ENCODE measurements around the gene SHF. TPM values are rescaled to one million over a fixed set of nuclear protein-coding genes. Genes with fewer than 3 reads are reported as not detected.

The SHF gene
- total RNA-seq, 1 experiment from 2014 or later, result 7.3 TPM

- H3K27ac Mint-ChIP-seq (ENCODE audit: unreplicated experiment), result no peak overlapping the region
- TF ChIP-seq, protein P1, sequence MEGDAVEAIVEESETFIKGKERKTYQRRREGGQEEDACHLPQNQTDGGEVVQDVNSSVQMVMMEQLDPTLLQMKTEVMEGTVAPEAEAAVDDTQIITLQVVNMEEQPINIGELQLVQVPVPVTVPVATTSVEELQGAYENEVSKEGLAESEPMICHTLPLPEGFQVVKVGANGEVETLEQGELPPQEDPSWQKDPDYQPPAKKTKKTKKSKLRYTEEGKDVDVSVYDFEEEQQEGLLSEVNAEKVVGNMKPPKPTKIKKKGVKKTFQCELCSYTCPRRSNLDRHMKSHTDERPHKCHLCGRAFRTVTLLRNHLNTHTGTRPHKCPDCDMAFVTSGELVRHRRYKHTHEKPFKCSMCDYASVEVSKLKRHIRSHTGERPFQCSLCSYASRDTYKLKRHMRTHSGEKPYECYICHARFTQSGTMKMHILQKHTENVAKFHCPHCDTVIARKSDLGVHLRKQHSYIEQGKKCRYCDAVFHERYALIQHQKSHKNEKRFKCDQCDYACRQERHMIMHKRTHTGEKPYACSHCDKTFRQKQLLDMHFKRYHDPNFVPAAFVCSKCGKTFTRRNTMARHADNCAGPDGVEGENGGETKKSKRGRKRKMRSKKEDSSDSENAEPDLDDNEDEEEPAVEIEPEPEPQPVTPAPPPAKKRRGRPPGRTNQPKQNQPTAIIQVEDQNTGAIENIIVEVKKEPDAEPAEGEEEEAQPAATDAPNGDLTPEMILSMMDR (IDR thresholded peaks at IDR 0.05; ENCODE audit: unreplicated experiment), result no peak
- H3K27me3 Mint-ChIP-seq (ENCODE audit: unreplicated experiment), result no peaks in the 10 kb centered on the region
- intact Hi-C loops (cut with micrococcal nuclease; ENCODE audit: unreplicated experiment), result no loop called here
- no peaks in the 10 kb centered on the region for H3K9me3 Mint-ChIP-seq (ENCODE audit: low read depth, unreplicated experiment)
- DNase-seq, result no peak
- no TSS peak for BruUV-seq (replicated peaks)
- CTCF ChIA-PET, result interaction anchor here (0.7 kb wide), 1 partner anchor 99 kb away, joined by 3 read pairs; no protein-coding TSS in a partner anchor
- peaks cover 7% of the 10 kb centered on the region for H3K4me1 Mint-ChIP-seq (ENCODE audit: low read depth, unreplicated experiment)
- H3K4me3 Mint-ChIP-seq (ENCODE audit: low read depth, unreplicated experiment), result peak overlapping the region; percentile 36
- H3K36me3 Mint-ChIP-seq (ENCODE audit: insufficient read depth, unreplicated experiment), result peaks cover 5% of the 10 kb centered on the region
Measured at GRCh38 chr15:45167631-45168205, 20.0 kb downstream of the SHF start.

DNA sequence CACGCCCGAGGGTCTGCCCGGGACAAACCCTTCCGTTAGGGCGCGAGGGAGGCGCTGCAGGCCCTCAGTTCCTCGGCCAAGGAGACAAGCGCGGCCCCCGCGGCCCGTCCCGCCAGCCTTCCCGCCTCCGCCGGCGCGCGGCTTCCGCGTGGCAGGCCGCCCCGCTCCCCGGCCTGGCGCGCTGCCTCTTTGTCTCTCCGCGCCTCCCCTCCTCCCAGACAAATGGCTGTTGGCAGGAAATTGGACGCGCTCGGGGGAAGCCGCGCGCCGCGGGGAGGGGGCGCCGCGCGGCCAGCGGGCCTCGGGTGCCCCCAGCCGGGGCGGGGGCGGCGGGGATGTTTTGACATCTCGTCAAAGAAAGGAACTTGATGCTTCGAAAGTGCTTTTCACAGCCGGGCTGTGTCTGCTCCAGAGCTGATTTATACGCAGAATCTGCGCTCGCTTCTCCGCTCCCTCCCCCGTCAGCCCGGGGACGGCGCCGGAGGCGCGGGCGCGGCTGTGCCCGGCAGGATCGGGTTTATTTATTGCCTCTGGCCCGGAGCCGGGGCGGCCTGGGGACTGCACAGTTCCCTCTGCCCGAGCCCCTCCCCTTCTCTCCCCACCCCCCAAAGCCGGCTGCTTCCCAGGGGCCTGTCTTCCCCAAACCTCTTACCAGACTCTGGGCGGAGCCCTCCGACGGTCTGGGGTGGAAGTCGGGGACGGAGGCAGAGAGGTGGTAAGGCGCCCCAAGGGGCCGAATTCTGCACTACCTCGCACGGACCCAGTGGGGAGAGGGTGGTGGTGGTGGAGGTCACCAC, 20.7 kb downstream of the SHF start:
- Mint-ChIP-seq H3K27me3 (ENCODE audit: unreplicated experiment) (no peaks in the 10 kb centered on the region), H3K9me3 (ENCODE audit: low read depth, unreplicated experiment) (no peaks in the 10 kb centered on the region), H3K27ac (ENCODE audit: unreplicated experiment) (no peak overlapping the region), H3K36me3 (ENCODE audit: insufficient read depth, unreplicated experiment) (peaks cover 5% of the 10 kb centered on the region), H3K4me1 (ENCODE audit: low read depth, unreplicated experiment) (peaks cover 13% of the 10 kb centered on the region), H3K4me3 (ENCODE audit: low read depth, unreplicated experiment) (peak overlapping the region; percentile 36)
- peak; percentile 87 for DNase-seq
- TF ChIP-seq, protein P1 (IDR thresholded peaks at IDR 0.05; ENCODE audit: unreplicated experiment), result peak; percentile 18
- intact Hi-C loops (cut with micrococcal nuclease; ENCODE audit: unreplicated experiment), result no loop called here
- CTCF ChIA-PET, result interaction anchor here (0.7 kb wide), 1 partner anchor 100 kb away, joined by 3 read pairs; no protein-coding TSS in a partner anchor
- no TSS peak for BruUV-seq (replicated peaks)

DNA sequence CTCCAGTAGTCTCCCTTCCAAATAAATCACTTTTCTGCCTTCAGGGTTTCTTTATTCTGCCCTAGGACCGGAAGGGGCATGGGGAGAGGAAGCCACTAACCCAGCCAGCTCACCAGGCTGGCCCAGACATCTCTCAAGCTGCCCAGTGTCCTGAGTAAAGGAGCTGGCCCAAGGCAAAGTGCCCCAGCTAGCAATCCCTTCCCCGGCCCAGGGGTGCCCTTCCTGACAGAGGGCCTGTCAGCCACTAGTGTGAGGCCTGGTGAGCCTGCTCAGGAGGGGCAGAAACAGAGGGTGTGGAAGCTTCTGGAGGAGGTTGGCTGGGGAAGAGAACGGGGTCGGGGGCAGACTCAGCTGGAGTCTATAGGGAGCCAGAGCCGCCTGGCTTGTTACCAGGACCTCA, 22.2 kb downstream of the SHF start:
- CTCF ChIA-PET, result interaction anchor here (0.6 to 1.1 kb wide), 2 partner anchors 35 to 182 kb away, joined by 3 read pairs; no protein-coding TSS in a partner anchor
- intact Hi-C loops (cut with micrococcal nuclease; ENCODE audit: unreplicated experiment), result no loop called here
- TF ChIP-seq, protein P1 (IDR thresholded peaks at IDR 0.05; ENCODE audit: unreplicated experiment), result no peak
- Mint-ChIP-seq H3K36me3 (ENCODE audit: insufficient read depth, unreplicated experiment) (peaks cover 5% of the 10 kb centered on the region), H3K27ac (ENCODE audit: unreplicated experiment) (no peak overlapping the region), H3K4me3 (ENCODE audit: low read depth, unreplicated experiment) (no peak overlapping the region), H3K27me3 (ENCODE audit: unreplicated experiment) (no peaks in the 10 kb centered on the region), H3K4me1 (ENCODE audit: low read depth, unreplicated experiment) (peaks cover 13% of the 10 kb centered on the region), H3K9me3 (ENCODE audit: low read depth, unreplicated experiment) (no peaks in the 10 kb centered on the region)
- no TSS peak for BruUV-seq (replicated peaks)
- no peak for DNase-seq

DNA sequence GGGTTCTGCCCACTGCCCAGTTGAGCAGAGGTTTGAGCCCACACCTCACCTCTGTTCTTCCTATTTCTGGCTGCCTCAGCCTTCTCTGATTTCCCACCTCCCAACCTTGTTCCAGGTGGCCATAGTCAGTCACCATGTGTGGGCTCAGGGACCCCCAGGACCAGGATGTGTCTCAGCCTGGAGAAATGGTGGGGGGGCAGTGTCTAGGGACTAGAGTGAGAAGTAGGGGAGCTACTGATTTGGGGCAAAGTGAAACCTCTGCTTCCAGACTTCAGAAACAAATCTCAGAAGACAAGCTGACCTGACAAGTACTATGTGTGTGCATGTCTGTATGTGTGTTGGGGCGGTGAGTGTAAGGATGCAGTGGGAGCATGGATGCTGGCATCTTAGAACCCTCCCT, 22.9 kb downstream of the SHF start:
- no peaks in the 10 kb centered on the region for H3K9me3 Mint-ChIP-seq (ENCODE audit: low read depth, unreplicated experiment)
- no peak for DNase-seq
- H3K36me3 Mint-ChIP-seq (ENCODE audit: insufficient read depth, unreplicated experiment), result peaks cover 5% of the 10 kb centered on the region
- no peak overlapping the region for H3K27ac Mint-ChIP-seq (ENCODE audit: unreplicated experiment)
- no peak overlapping the region for H3K4me3 Mint-ChIP-seq (ENCODE audit: low read depth, unreplicated experiment)
- intact Hi-C loops (cut with micrococcal nuclease; ENCODE audit: unreplicated experiment), result loop anchor here (5.0 kb wide), 1 partner anchor 232 kb away; no protein-coding TSS in a partner anchor
- no TSS peak for BruUV-seq (replicated peaks)
- H3K27me3 Mint-ChIP-seq (ENCODE audit: unreplicated experiment), result no peaks in the 10 kb centered on the region
- CTCF ChIA-PET, result no interaction called here
- TF ChIP-seq, protein P1 (IDR thresholded peaks at IDR 0.05; ENCODE audit: unreplicated experiment), result no peak
- H3K4me1 Mint-ChIP-seq (ENCODE audit: low read depth, unreplicated experiment), result peaks cover 13% of the 10 kb centered on the region
